MCF 10A (cell line): ENCODE measurements around the gene EPHA4. TPM values are rescaled to one million over a fixed set of nuclear protein-coding genes. Genes with fewer than 3 reads are reported as not detected.

ENCODE experiments used
- BruUV-seq: library from RNA; stranded (reverse); fragments of 400-500 nt; replicated peaks from 2 replicates; lab custom pipeline; 2021; lab: Mats Ljungman, UMichigan
- CTCF ChIA-PET: fragments of 300-600 bp; sonication (Branson Sonifier 250); formaldehyde crosslinking; extraction: SDS; loops from one replicate; lab custom pipeline; 2021; ENCODE audit warnings: antibody characterized with exemption, inconsistent platforms; lab: Yijun Ruan, JAX
- POLR2A ChIA-PET: fragments of 300-600, 350-650 bp; sonication (Branson Sonifier 250); formaldehyde crosslinking; extraction: SDS; loops from one replicate; lab custom pipeline; 2020; ENCODE audit warnings: antibody characterized with exemption, inconsistent platforms; lab: Yijun Ruan, JAX
- DNase-seq: peaks from one replicate; pipeline ENCODE4 v3.0.0-alpha.2; 2018; ENCODE audit not compliant: unreplicated experiment
- H3K27ac Mint-ChIP-seq: one replicate; pipeline ENCODE4 v1.8.0; 2022; ENCODE audit warnings: mild to moderate bottlenecking, low read depth, mixed read lengths; ENCODE audit not compliant: unreplicated experiment
- H3K27me3 Mint-ChIP-seq: one replicate; pipeline ENCODE4 v1.8.0; 2022; ENCODE audit warnings: mixed read lengths; ENCODE audit not compliant: insufficient read depth, unreplicated experiment
- H3K36me3 Mint-ChIP-seq: one replicate; pipeline ENCODE4 v1.8.0; 2022; ENCODE audit warnings: mild to moderate bottlenecking, moderate library complexity, mixed read lengths; ENCODE audit not compliant: insufficient read depth, unreplicated experiment
- H3K4me1 Mint-ChIP-seq: one replicate; pipeline ENCODE4 v1.8.0; 2022; ENCODE audit warnings: mixed read lengths; ENCODE audit not compliant: insufficient read depth, unreplicated experiment
- H3K4me3 Mint-ChIP-seq: one replicate; pipeline ENCODE4 v1.8.0; 2022; ENCODE audit warnings: mild to moderate bottlenecking, moderate library complexity, mixed read lengths; ENCODE audit not compliant: unreplicated experiment
- H3K9me3 Mint-ChIP-seq: one replicate; pipeline ENCODE4 v1.8.0; 2022; ENCODE audit warnings: mixed read lengths; ENCODE audit not compliant: unreplicated experiment
- CTCF ChIP-seq: fragments of 200-600 bp; IDR thresholded peaks from one replicate; pipeline ENCODE4 v1.8.0; 2022; ENCODE audit warnings: antibody characterized with exemption, mild to moderate bottlenecking; ENCODE audit not compliant: unreplicated experiment
- intact Hi-C: fragments of 100-400 bp; cut with micrococcal nuclease; formaldehyde crosslinking; loops from 2 replicates; pipeline ENCODE4 v1.14.1; 2022
- total RNA-seq: library from RNA; stranded (reverse); gene quantifications from 2 replicates; pipeline ENCODE4 v1.2.3, GENCODE V29; 2022

The EPHA4 gene
- total RNA-seq, 1 experiment from 2014 or later: 2.0 TPM

GRCh38 chr2:221455214-221455613, 116.9 kb downstream of the EPHA4 start:
- Mint-ChIP-seq H3K27ac (no peak overlapping the region), H3K36me3 (no peaks in the 10 kb centered on the region), H3K4me1 (no peaks in the 10 kb centered on the region), H3K4me3 (no peak overlapping the region), H3K9me3 (no peaks in the 10 kb centered on the region), H3K27me3 (no peaks in the 10 kb centered on the region)
- POLR2A ChIA-PET: no interaction called here
- CTCF ChIA-PET: no interaction called here
- peak; percentile 50 for DNase-seq
- intact Hi-C loops: no loop called here
- no peak for TF ChIP-seq CTCF
- no TSS peak for BruUV-seq

GRCh38 chr2:221454459-221455105, 117.5 kb downstream of the EPHA4 start:
- POLR2A ChIA-PET: no interaction called here
- H3K36me3 Mint-ChIP-seq: no peaks in the 10 kb centered on the region
- intact Hi-C loops: no loop called here
- CTCF ChIA-PET: no interaction called here
- no peaks in the 10 kb centered on the region for H3K4me1 Mint-ChIP-seq
- DNase-seq: no peak
- H3K4me3 Mint-ChIP-seq: no peak overlapping the region
- BruUV-seq: no TSS peak
- no peak overlapping the region for H3K27ac Mint-ChIP-seq
- no peaks in the 10 kb centered on the region for H3K9me3 Mint-ChIP-seq
- no peak for TF ChIP-seq CTCF
- H3K27me3 Mint-ChIP-seq: no peaks in the 10 kb centered on the region

- Mint-ChIP-seq H3K4me3 (no peak overlapping the region), H3K9me3 (no peaks in the 10 kb centered on the region), H3K27me3 (no peaks in the 10 kb centered on the region), H3K36me3 (no peaks in the 10 kb centered on the region), H3K27ac (no peak overlapping the region), H3K4me1 (no peaks in the 10 kb centered on the region)
- intact Hi-C loops: no loop called here
- TF ChIP-seq CTCF: no peak
- BruUV-seq: no TSS peak
- CTCF ChIA-PET: interaction anchor here (1.2 kb wide), 1 partner anchor 18 kb away, joined by 3 read pairs; no protein-coding TSS in a partner anchor
- POLR2A ChIA-PET: no interaction called here
- DNase-seq: no peak
Measured at GRCh38 chr2:221451862-221452788, 120.0 kb downstream of the EPHA4 start.

- TF ChIP-seq CTCF: no peak
- H3K4me3 Mint-ChIP-seq: no peak overlapping the region
- BruUV-seq: no TSS peak
- ChIA-PET CTCF (no interaction called here), POLR2A (interaction anchor here (1.1 kb wide), 1 partner anchor 10 kb away, joined by 3 read pairs; no protein-coding TSS in a partner anchor)
- DNase-seq: no peak
- no peaks in the 10 kb centered on the region for H3K4me1 Mint-ChIP-seq
- no peak overlapping the region for H3K27ac Mint-ChIP-seq
- H3K27me3 Mint-ChIP-seq: no peaks in the 10 kb centered on the region
- H3K9me3 Mint-ChIP-seq: no peaks in the 10 kb centered on the region
- H3K36me3 Mint-ChIP-seq: no peaks in the 10 kb centered on the region
- intact Hi-C loops: no loop called here
Measured at GRCh38 chr2:221450280-221450679, 121.8 kb downstream of the EPHA4 start.
